GM19351 (cell line): ENCODE results near the gene GPR142.

Source experiments
- ATAC-seq: cut with Tn5 transposase; IDR thresholded peaks from one replicate; pipeline ENCODE4 v1.9.1; 2021; ENCODE audit warnings: mild to moderate bottlenecking, moderate library complexity; ENCODE audit not compliant: unreplicated experiment

GPR142 gene

DNA sequence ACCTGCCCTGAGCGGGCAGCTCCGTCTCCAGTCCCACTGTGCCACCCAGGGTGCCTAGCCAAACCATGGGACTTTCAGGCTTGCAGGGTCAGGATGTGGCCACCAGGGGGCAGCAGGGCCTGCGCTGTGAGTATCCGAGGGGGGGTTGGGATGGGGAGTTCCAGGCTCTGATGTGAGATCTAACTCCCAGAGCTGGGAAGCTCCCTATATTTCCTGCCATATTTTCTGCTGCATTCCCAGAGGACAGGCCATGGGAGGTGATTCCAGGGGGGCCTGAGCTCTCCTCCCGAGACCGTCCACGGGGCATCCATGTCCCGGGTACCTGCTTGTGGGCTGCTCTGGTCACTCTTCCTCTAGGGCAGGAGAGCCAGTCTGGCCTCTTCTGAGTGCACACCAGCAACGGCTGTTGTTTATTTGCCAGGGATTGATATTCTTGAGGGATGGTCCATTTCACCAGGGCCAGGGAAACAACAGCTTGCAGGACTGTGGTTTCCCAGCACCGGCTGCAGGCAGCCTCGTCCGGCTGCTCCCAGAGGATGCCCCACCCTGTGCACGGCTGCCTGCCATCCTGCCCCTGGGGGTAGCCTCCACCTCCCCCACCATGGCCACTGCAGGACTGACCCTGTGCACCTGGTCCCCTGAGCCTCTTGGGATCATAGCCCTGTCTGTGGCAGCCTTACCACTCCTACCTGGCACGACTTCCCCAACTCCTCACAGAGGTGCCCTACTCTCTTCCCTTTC lies 1.2 kb downstream of the GPR142 start:
- no peak for ATAC-seq

DNA sequence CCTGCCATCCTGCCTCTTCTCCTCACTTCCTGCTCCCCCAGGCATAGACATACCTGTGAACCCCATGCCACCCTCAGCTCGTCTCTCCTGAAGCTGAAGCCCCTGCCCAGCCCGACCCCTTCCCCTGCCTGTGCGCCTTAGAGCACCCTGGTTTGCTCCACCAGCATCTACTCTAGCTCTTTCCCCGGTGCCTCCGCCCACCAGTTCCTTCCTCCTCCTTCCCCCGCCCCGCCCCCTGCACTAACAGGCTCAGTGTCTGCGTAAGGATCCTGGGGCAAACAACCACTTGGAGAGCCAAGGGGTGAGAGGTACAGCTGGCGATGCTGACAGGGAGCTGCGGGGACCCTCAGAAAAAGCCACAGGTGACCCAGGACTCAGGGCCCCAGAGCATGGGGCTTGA lies 1.9 kb downstream of the GPR142 start:
- ATAC-seq, result no peak

- ATAC-seq, result no peak
These were observed 2.6 kb downstream of the GPR142 start for GRCh38 chr17:74369665-74370490.

GRCh38 chr17:74371653-74372147 lies 4.4 kb downstream of the GPR142 start:
- ATAC-seq, result no peak

- ATAC-seq, result no peak
These were observed 5.1 kb downstream of the GPR142 start for GRCh38 chr17:74372426-74372825.

DNA sequence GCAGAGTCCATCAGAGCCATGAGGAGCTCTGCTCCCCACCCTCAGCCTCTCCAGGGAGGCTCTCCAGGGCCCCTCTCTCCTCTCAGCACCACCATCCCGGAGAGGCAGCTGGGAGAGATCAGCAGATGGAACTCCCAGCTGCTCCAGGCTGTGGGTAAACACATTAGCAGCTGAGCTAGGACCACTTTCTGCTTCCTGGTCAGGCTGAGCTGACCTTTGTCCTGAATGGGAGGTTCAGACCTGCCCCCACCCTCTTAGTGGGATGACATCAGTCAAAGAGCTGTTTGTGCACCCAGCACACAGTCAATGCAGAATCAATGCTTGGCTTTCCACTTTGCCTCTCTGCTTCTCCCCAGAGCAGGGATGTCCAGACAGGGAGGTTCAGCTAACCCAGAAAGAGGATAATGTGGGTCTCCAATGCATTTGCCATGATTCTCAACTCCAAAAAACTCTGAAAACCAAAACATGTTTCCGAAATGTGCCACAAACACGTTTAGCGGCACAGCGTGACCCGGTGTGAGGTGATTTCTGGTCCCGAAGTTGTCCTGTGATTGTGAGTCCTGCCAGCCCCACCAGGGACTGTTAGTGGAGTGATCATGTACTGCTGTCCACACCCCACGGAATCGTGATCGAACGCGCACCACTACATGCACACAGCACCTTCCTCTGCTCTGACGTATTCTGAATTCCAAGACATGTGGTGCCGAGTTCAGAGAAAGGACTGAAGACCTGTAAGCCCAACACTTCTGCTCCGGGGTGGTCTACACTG lies 6.7 kb downstream of the GPR142 start:
- no peak for ATAC-seq

- no peak for ATAC-seq
These were observed 7.6 kb downstream of the GPR142 start for GRCh38 chr17:74374858-74375257.

GRCh38 chr17:74379495-74380085 lies 12.3 kb downstream of the GPR142 start:
- peak; percentile 68 for ATAC-seq

GRCh38 chr17:74380086-74380958 lies 13.0 kb downstream of the GPR142 start:
- ATAC-seq, result no peak

- ATAC-seq, result no peak
These were observed 13.9 kb downstream of the GPR142 start for GRCh38 chr17:74380959-74381808.

- no peak for ATAC-seq
These were observed 15.8 kb downstream of the GPR142 start for GRCh38 chr17:74383141-74383540.

GRCh38 chr17:74385201-74385600 lies 17.9 kb downstream of the GPR142 start:
- ATAC-seq, result no peak

DNA sequence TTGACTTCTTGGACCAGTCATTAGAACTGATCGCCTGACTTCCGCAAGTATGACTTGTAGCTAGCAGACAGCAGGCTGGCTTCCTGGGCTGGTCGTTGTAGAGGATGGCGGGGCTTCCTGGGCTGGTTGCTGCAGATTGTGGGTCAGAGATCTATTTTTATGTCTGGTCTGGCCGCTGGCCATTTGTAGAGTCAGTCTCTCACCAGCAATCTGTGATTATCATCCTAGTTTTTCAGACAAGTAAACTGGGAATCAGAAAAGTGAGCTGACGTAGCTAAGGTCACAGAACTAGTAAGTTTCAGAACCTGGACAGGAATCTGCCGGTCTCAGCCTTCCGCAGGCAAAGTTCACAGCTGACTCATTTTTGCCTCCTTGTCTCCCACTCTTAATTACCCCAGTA lies 19.1 kb downstream of the GPR142 start:
- ATAC-seq, result no peak

- no peak for ATAC-seq
These were observed 20.3 kb downstream of the GPR142 start for GRCh38 chr17:74387365-74388218.

GRCh38 chr17:74389084-74389753 lies 21.9 kb downstream of the GPR142 start:
- ATAC-seq, result no peak

DNA sequence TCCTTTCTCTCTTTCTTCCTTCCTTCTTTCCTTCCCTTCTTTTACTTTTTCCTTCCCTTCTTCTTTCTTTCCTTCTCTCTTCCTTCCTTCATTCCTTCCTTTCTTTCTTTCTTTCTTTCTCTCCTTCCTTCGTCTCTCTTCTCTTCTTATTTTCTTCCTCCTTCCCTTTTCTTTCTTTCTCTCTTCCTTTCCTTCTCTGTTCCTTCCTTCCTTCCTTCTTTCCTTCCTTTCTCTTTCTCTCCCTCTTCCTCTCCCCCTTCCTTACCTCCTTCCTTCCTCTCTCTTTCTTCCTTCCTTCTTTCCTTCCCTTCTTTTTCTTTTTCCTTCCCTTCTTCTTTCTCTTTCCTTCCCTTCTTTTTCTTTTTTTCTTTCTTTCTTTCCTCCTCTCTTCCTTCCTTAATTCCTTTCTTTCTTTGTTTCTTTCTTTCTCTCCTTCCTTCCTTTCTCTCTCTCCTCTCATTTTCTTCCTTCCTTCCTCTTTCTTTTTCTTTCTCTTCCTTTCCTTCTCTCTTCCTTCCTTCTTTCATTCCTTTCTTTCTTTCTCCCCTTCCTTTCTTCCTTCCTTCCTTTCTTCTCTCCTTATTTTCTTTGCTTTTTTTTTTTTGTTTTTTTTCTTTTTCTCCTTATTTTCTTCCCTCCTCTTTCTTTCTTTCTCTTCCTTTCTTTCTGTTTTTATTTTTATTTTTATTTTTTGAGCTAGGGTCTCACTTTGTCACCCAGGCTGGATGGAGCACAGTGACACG lies 22.8 kb downstream of the GPR142 start:
- ATAC-seq, result no peak
